Spleen (tissue), 11 donors: Measurements from ENCODE around the gene RPTOR. TPM values are rescaled to one million over a fixed set of nuclear protein-coding genes. Genes with fewer than 3 reads are reported as not detected.
A peak's percentile ranks its signal among the peaks of the same experiment; 100 is the strongest.

Experiments used
- DNase-seq: peaks from one replicate; pipeline ENCODE4 v3.0.0-alpha.2; 2020
- H3K27ac ChIP-seq, 8 donors: fragments of 200-600 bp; sonication (generic) in 7 of 8; 1 replicate in 4 of 8; 2 replicates in 4 of 8; pipeline versions ENCODE4 v1.5.0 to v1.8.0; 2016 to 2021; ENCODE audit warnings: inconsistent platforms in 4 of 8, mild to moderate bottlenecking in 4 of 8, moderate library complexity in 1 of 8
- H3K27me3 ChIP-seq, 7 donors: fragments of 200-600 bp; sonication (generic) in 6 of 7; replicated peaks in 1 of 7; 1 replicate in 4 of 7; 2 replicates in 3 of 7; pipeline versions ENCODE4 v1.5.0 to v1.8.0; 2016 to 2021; ENCODE audit warnings: inconsistent platforms in 3 of 7, mild to moderate bottlenecking in 1 of 7
- H3K36me3 ChIP-seq, 6 donors: fragments of 200-600 bp; sonication (generic) in 5 of 6; 1 replicate in 4 of 6; 2 replicates in 2 of 6; pipeline versions ENCODE4 v1.5.0 to v1.8.0; 2016 to 2021; ENCODE audit warnings: inconsistent platforms in 2 of 6
- H3K4me1 ChIP-seq, 6 donors: fragments of 200-600 bp; sonication (generic) in 5 of 6; 1 replicate in 3 of 6; 2 replicates in 3 of 6; pipeline versions ENCODE4 v1.5.0 to v1.8.0; 2016 to 2021; ENCODE audit warnings: inconsistent platforms in 3 of 6
- H3K4me3 ChIP-seq, 8 donors: fragments of 200-600 bp; sonication (generic) in 7 of 8; 1 replicate in 4 of 8; 2 replicates in 4 of 8; pipeline versions ENCODE4 v1.5.0 to v1.8.0; 2016 to 2021; ENCODE audit warnings: inconsistent platforms in 4 of 8, mild to moderate bottlenecking in 4 of 8, moderate library complexity in 2 of 8
- H3K9me3 ChIP-seq, 8 donors: fragments of 200-600 bp; sonication (generic) in 7 of 8; 1 replicate in 4 of 8; 2 replicates in 4 of 8; pipeline versions ENCODE4 v1.5.0 to v1.8.0; 2016 to 2021; ENCODE audit warnings: inconsistent platforms in 4 of 8
- POLR2A ChIP-seq, 3 donors: fragments of 450-650 bp; IDR thresholded peaks; one replicate each; pipeline ENCODE4 v1.5.1; 2017; ENCODE audit warnings: antibody characterized with exemption in 3 of 3, mild to moderate bottlenecking in 1 of 3
- POLR2AphosphoS5 ChIP-seq, 3 donors: sonication (generic); formaldehyde crosslinking; IDR thresholded peaks; one replicate each; pipeline ENCODE4 v1.5.1; 2017; ENCODE audit warnings: antibody characterized with exemption in 3 of 3
- WGBS, 5 donors: extraction: QIAGEN DNeasy Blood & Tissue Kit in 3 of 5; methylation state at CpG; one replicate each; pipeline versions ENCODE4 v1.1.5 to v1.1.7; 2013 to 2018; 5-methylcytosine and 5-hydroxymethylcytosine counted together
- intact Hi-C: fragments of 100-400 bp; cut with DNase I; formaldehyde crosslinking; loops from one replicate; pipeline ENCODE4 v1.15.0; 2023; ENCODE audit warnings: low total_unique reads
- polyA plus RNA-seq, 3 donors: library from polyadenylated mRNA; stranded (reverse); fragments of 200-250 nt; gene quantifications; one replicate each; pipeline ENCODE4 v1.2.1, GENCODE V29; 2013
- total RNA-seq, 7 donors: library from RNA; depleted of rRNA in 3 of 7; stranded (reverse); fragments of >200 nt in 3 of 7; fragmentation: NEBNext Ultra II Directional in 4 of 7; extraction: Animal tissue kit (Norgen Biotek cat#: 25700) in 4 of 7; gene quantifications; one replicate each; pipeline versions ENCODE4 v1.1.0 to v1.2.1, GENCODE V29; 2016 to 2021
- TF ChIP-seq, protein P1 (sequence below), 11 experiments: fragments of 200-600 bp in 7 of 11; fragments of 450-650 bp in 4 of 11; sonication (generic) in 4 of 11; IDR thresholded peaks in 8 of 11; conservative IDR thresholded peaks in 3 of 11; 1 replicate in 7 of 11; 2 replicates in 4 of 11; pipeline versions ENCODE4 v1.4.0 to v1.8.0; 2016 to 2021; ENCODE audit warnings: antibody characterized with exemption in 11 of 11, inconsistent platforms in 4 of 11, mild to moderate bottlenecking in 1 of 11
- donor health status: healthy with polysubstance abuse.
- donor health status: DM: no; HTN: no; CAD: no; lungs with moderate emphysema.
- donor health status: DM: no; HTN: no; CAD: no.
- donor health status: Bipolar disorder and iron deficiency.
- donor health status: healthy.
- donor health status: DM: no; HTN: no; CAD: no.
- donor health status: DM: yes; HTN: yes; CAD: no.

The RPTOR gene
- total and polyA plus RNA-seq, 10 donors = 3.1 to 61.2 (median 40.7) TPM

DNA sequence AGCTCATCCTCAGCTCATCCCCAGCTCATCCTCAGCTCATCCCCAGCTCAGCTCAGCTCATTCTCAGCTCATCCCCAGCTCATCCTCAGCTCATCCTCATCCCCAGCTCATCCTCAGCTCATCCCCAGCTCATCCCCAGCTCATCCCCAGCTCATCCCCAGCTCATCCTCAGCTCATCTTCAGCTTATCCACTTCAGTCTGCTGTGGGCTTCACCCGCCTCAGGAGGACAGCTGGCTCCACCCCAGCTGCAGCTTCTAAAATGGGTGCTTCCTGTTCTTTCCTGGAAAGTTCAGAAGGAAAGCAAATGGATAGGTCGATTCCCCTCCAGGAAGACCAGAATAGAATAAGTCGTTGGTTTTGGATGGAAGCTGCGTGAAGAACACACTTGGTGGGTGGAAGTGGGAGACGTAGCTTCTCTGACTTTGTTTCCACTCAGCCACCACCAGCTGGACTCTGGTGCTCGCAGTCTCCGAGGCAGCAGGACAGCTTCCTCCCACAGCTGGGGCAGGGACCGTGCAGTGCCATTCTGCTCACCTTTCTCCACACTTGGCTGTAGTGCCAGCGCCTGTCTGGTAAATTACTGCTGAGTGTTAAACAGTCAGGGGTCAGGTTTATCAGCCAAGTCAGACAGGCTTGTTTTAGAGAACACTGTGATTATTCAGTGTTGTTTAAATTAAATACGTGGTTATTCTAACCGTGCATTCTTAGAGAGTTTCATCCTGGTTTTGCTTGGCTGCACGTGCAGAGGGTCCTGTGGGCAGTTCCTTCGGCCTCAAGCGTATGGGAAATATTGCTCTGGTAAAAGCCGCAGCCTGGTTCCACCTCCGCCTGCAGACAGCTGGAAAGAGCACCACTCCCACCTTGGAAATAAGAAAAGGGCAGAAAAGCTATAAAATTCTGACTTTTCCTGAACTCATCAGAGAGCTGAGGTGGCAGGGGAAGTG is 386.0 kb downstream of the RPTOR start:
- Histone ChIP-seq H3K4me1 (peaks cover 0 to 26% (median 5%) of the 10 kb centered on the region in 6 donors), H3K4me3 (no peak overlapping the region), H3K36me3 (peaks cover 0 to 55% (median 17%) of the 10 kb centered on the region in 6 donors), H3K9me3 (no peaks in the 10 kb centered on the region), H3K27me3 (no peaks in the 10 kb centered on the region), H3K27ac (no peak overlapping the region)
- peak; percentile 44 for DNase-seq
- 79 to 88% (median 87%) methylated on average over 16 of the region's 16 CpGs for WGBS, 5 donors
- TF ChIP-seq, protein P1, sequence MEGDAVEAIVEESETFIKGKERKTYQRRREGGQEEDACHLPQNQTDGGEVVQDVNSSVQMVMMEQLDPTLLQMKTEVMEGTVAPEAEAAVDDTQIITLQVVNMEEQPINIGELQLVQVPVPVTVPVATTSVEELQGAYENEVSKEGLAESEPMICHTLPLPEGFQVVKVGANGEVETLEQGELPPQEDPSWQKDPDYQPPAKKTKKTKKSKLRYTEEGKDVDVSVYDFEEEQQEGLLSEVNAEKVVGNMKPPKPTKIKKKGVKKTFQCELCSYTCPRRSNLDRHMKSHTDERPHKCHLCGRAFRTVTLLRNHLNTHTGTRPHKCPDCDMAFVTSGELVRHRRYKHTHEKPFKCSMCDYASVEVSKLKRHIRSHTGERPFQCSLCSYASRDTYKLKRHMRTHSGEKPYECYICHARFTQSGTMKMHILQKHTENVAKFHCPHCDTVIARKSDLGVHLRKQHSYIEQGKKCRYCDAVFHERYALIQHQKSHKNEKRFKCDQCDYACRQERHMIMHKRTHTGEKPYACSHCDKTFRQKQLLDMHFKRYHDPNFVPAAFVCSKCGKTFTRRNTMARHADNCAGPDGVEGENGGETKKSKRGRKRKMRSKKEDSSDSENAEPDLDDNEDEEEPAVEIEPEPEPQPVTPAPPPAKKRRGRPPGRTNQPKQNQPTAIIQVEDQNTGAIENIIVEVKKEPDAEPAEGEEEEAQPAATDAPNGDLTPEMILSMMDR (IDR thresholded peaks at IDR 0.05 in 8 of 11, conservative IDR thresholded peaks at IDR 0.05 in 3 of 11) = no peak
- TF ChIP-seq POLR2AphosphoS5 (IDR thresholded peaks at IDR 0.05) = no peak
- no peak for TF ChIP-seq POLR2A (IDR thresholded peaks at IDR 0.05)
- intact Hi-C loops = no loop called here

DNA sequence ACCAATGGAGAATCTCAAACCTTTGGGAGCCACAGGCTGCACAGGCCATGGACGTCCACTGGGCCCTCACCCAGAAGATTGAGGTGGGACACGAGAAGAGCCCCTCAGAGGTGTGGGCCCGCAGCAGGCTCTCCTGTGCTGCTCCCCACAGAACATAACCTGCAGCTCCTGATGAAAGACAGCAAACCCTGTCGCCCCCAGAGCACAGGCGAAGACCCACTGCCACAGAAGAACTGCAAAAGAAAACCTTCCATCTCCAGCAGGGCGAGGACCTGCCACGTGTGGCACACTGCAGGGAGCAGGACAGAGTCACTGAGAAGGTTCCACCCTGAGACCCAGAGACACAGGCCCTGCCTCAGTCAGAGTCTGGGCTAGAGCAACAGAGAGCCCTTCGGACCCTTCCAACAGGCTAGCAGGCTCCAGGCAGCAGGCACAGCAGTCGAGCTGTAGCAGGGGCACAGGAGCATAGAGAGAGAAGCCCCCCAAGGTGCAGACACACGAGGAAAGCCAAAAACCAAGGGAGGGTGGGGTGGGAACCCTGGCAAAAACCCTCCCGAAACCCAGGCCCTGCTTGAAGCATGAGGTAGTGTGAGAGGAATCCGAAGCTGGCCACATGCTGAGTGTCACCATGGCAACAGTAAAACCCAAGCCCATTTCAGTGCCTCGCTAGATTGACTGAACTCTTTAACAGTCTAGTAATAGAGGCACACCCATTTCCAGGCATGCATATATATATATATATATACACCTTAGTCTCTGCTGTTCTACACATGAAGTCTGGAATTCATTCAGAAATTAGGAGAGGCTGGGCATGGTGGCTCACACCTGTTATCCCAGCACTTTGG is 387.0 kb downstream of the RPTOR start:
- DNase-seq = peak; percentile 37
- Histone ChIP-seq H3K4me3 (no peak overlapping the region), H3K36me3 (peaks cover 0 to 44% (median 7%) of the 10 kb centered on the region in 6 donors), H3K9me3 (no peaks in the 10 kb centered on the region), H3K27me3 (no peaks in the 10 kb centered on the region), H3K27ac (no peak overlapping the region), H3K4me1 (peaks cover 0 to 16% (median 3%) of the 10 kb centered on the region in 6 donors)
- TF ChIP-seq POLR2A (IDR thresholded peaks at IDR 0.05) (no peak), POLR2AphosphoS5 (IDR thresholded peaks at IDR 0.05) (no peak)
- TF ChIP-seq, protein P1 (IDR thresholded peaks at IDR 0.05 in 8 of 11, conservative IDR thresholded peaks at IDR 0.05 in 3 of 11) = no peak
- intact Hi-C loops = no loop called here
- whole genome bisulfite sequencing, 5 donors = 92 to 98% (median 95%) methylated on average over 13 of the region's 13 CpGs

DNA sequence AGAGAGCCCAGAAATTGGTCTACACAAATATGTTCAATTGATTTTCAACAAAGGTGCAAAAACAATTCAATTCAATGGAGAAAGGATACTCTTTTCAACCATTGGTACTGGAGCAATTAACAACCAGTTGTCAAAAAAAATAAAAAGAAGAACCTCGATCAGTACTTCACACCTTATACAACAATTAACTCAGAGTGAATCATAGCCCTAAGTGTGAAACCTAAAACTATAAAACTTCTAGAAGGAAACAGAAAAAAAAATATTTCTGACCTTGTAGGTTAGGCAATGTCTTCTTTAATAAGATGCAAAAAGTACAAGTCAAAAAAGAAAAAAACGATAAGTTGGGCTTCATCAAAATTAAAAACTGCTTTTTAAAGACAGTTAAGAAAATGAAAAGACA is 390.9 kb downstream of the RPTOR start:
- H3K9me3 ChIP-seq = no peaks in the 10 kb centered on the region
- 86 to 94% (median 91%) methylated on average over 2 of the region's 2 CpGs for WGBS, 5 donors
- peaks cover 0 to 30% (median 0%) of the 10 kb centered on the region in 6 donors for H3K36me3 ChIP-seq
- no peak for TF ChIP-seq POLR2AphosphoS5 (IDR thresholded peaks at IDR 0.05)
- TF ChIP-seq, protein P1 (IDR thresholded peaks at IDR 0.05 in 8 of 11, conservative IDR thresholded peaks at IDR 0.05 in 3 of 11) = no peak
- no peak for TF ChIP-seq POLR2A (IDR thresholded peaks at IDR 0.05)
- no peak overlapping the region for H3K27ac ChIP-seq
- no peaks in the 10 kb centered on the region for H3K27me3 ChIP-seq
- peaks cover 4 to 27% (median 20%) of the 10 kb centered on the region in 6 donors for H3K4me1 ChIP-seq
- no peak overlapping the region for H3K4me3 ChIP-seq
- DNase-seq = no peak
- intact Hi-C loops = no loop called here
